Neural cell (in vitro differentiated cells): ENCODE measurements around the gene ANGPT4.

Experiments
- CTCF ChIP-seq: fragments of 450-650 bp; IDR thresholded peaks from 2 replicates; pipeline ENCODE4 v1.5.1; 2014; ENCODE audit warnings: antibody characterized with exemption, mild to moderate bottlenecking, moderate library complexity; ENCODE audit not compliant: poor library complexity, severe bottlenecking
- EP300 ChIP-seq: fragments of 450-650 bp; conservative IDR thresholded peaks from 2 replicates; pipeline ENCODE4 v1.6.1; 2014; ENCODE audit warnings: antibody characterized with exemption, mild to moderate bottlenecking, moderate library complexity; ENCODE audit not compliant: poor library complexity, severe bottlenecking
- EZH2 ChIP-seq: fragments of 200-600, 300-800 bp; shearing (Covaris generic), sonication (generic); IDR thresholded peaks from 2 replicates; pipeline ENCODE4 v1.6.1; 2014; ENCODE audit warnings: antibody characterized with exemption, low read length, borderline replicate concordance, mild to moderate bottlenecking; ENCODE audit not compliant: insufficient read depth, poor library complexity, severe bottlenecking
- POLR2AphosphoS5 ChIP-seq: IDR thresholded peaks from 2 replicates; pipeline ENCODE4 v1.6.1; 2012
- RAD21 ChIP-seq: fragments of 450-650 bp; conservative IDR thresholded peaks from 2 replicates; pipeline ENCODE4 v1.6.1; 2014; ENCODE audit warnings: antibody characterized with exemption, mild to moderate bottlenecking, moderate library complexity
- REST ChIP-seq: IDR thresholded peaks from 2 replicates; pipeline ENCODE4 v1.6.1; 2012; ENCODE audit warnings: borderline replicate concordance
- TAF1 ChIP-seq: IDR thresholded peaks from 2 replicates; pipeline ENCODE4 v1.6.1; 2012; ENCODE audit warnings: low read depth

- TF ChIP-seq POLR2AphosphoS5 (no peak), EP300 (no peak), EZH2 (no peak), CTCF (no peak), RAD21 (no peak), REST (no peak), TAF1 (no peak)
Measured at GRCh38 chr20:955656-956055, 39.5 kb upstream of the ANGPT4 start.
